Stimulated activated CD8-positive, alpha-beta memory T cell treated with anti-CD3 and anti-CD28 coated beads, Interleukin-7, amount 100 ng/mL, for 1 hour (primary cell): ENCODE results near the gene LRRC75A.
A peak's percentile ranks its signal among the peaks of the same experiment; 100 is the strongest.
"Not testable (repeated sequence)": the region's sequence is repeated elsewhere in the genome, so short reads cannot be mapped to it uniquely, and the experiment has no call there.

Source experiments
- DNase-seq, 2 donors: peaks; one replicate each; pipeline ENCODE4 v3.0.0-alpha.2; 2020; ENCODE audit warnings: low read depth in 2 of 2

LRRC75A gene, protein sequence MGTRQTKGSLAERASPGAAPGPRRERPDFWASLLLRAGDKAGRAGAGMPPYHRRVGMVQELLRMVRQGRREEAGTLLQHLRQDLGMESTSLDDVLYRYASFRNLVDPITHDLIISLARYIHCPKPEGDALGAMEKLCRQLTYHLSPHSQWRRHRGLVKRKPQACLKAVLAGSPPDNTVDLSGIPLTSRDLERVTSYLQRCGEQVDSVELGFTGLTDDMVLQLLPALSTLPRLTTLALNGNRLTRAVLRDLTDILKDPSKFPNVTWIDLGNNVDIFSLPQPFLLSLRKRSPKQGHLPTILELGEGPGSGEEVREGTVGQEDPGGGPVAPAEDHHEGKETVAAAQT

GRCh38 chr17:16491703-16492612 lies at the start of gene LRRC75A:
LRRC75A (minus strand) TSS chr17:16492193; CDS start chr17:16491990, 203 bp downstream.
- DNase-seq, result peak; percentile 13

DNA sequence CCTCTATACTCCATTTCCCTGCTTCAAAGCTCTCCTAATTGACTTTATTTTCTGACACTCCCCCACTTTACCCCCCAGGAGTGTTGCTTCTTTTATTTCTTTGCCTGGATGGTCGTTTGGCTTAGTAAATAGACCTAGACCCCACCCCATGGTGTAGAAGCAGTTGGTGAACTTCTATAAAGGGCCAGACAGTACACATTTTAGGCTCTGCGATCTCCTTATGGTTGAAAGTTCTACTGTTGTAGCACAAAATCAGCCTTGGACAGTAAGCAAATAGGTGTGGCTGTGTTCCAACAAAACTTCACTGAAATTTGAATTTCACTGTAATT lies 45.1 kb upstream of the LRRC75A start:
- no peak for DNase-seq

DNA sequence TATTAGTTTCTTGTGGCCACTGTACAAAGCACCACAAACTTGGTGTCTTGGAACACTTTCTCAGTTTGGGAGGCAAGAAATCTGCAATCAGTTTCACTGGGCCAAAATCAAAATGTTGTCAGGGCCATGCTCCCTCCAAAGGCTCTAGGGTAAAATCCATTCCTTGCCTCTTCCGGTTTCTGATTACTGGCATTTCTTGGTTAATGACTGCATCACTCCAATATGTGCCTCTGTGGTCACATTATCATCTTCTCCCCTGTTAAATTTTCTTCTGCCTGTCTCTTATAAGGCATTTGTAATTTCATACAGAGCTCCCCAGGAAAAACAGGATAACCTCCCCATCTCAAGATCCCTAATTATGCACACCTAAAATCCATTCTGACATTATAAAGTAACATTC lies 42.2 kb upstream of the LRRC75A start:
- no peak for DNase-seq

GRCh38 chr17:16529906-16530305 lies 37.9 kb upstream of the LRRC75A start:
- DNase-seq, result no peak

- DNase-seq, result no peak
Measured at GRCh38 chr17:16527298-16527697, 35.3 kb upstream of the LRRC75A start.

- DNase-seq, result not testable (repeated sequence)
Measured at GRCh38 chr17:16525556-16525955, 33.6 kb upstream of the LRRC75A start.

GRCh38 chr17:16521070-16521727 lies 29.2 kb upstream of the LRRC75A start:
- DNase-seq, result peak in 1 of 2 donors; percentile 30

DNA sequence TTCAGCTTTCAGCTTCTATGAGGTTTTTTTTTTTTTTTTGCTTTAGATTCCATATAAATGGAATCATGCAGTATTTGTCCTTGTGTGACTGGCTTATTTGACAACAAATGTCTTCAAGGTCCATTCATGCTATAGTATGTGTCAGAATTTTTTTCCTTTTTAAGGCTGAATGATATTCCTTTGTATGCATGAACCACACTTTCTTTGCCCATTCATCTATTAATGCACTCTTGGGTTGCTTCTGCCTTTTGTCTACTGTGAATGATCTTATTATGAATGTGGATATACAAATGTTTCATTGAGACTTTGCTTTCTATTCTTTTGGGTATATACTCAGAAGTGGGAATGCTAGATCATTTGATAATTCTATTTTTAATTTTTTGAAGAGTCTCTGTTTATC lies 27.0 kb upstream of the LRRC75A start:
- no peak for DNase-seq

GRCh38 chr17:16517477-16517876 lies 25.5 kb upstream of the LRRC75A start:
- no peak for DNase-seq

DNA sequence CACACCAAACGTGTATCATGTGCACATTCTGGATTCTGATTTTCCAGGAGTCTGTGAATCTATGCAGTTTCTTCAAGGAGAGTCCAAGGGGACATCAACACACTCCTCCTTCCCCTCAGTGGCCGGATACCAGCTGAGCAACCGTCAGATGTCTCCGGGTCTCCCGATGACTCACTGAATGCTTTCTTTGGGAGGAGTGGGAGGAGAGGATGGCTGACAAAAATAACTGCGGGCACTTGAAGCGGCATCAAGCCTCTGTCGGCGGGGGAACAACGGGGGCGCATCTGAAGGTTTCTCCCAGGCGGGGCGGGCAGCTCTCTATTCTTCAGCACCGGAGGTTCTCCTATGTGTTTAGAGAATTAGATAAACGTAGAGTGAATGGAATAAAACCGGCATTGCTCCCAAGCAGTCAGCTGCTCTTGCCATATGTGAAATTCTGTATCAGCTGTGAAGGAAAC lies 24.6 kb upstream of the LRRC75A start:
- no peak for DNase-seq

GRCh38 chr17:16515933-16516332 lies 23.9 kb upstream of the LRRC75A start:
- no peak for DNase-seq

DNA sequence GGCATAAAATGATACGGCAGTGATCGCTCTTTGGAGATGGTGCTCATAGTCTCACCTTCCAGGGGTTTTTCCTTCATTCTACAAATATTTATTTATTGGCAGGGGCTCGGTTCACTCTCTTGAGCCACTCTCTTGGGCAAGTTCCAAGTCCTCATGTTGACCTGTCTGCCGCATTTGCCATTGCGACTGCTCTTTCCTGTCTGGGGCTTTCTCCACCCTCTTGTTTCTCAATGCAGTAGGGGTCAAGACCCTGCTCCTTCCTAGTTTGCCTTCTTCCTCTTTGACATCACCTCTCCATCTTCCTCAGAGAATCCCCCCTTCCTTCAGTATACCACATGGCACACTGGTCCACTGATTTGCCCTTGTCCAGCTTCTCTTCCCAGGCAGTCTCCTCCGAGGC lies 21.9 kb upstream of the LRRC75A start:
- no peak for DNase-seq

DNA sequence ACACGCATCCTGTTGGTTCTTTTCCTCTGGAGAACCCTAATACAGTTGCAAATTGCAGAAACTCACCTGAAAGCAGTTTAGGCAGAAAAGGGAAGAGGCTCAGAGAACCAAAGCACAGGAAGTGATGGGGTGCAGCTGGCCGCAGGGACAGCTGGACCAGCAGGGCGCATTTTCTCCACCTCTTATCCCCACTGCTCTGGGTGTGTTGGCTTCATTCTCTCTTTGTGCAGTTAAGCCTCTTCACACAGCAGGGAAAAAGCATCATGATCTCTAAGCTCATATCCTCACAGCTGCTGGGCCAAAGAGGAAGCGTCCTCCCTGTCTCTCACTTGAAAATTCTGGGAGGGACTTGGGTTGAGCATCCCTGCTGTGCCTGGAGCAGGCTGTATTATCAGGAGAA lies 20.0 kb upstream of the LRRC75A start:
- DNase-seq, result no peak

GRCh38 chr17:16511593-16511992 lies 19.6 kb upstream of the LRRC75A start:
- no peak for DNase-seq

GRCh38 chr17:16507918-16508533 lies 16.0 kb upstream of the LRRC75A start:
- DNase-seq, result no peak

DNA sequence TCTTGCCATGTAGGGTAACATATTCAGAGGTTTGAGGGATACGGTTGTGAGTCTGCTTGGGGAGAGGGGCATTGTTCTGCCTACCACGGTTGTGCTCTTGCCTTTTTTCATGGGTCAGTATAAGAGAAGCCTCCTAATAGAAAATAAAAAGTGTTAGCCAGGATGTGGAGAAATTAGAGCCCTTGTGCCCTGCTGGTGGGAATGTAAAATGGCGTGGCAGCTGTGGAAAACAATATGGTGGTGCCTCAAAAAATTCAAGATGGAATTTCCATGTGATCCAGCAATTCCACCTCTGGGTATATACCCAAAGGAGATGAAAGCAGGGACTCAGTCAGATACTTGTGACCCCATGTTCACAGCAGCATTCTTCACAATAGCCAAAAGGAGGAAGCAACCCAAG lies 14.2 kb upstream of the LRRC75A start:
- no peak for DNase-seq

GRCh38 chr17:16504984-16505383 lies 13.0 kb upstream of the LRRC75A start:
- DNase-seq, result no peak

GRCh38 chr17:16496820-16497489 lies 5.0 kb upstream of the LRRC75A start:
- no peak for DNase-seq

GRCh38 chr17:16495980-16496819 lies 4.2 kb upstream of the LRRC75A start:
- DNase-seq, result no peak

DNA sequence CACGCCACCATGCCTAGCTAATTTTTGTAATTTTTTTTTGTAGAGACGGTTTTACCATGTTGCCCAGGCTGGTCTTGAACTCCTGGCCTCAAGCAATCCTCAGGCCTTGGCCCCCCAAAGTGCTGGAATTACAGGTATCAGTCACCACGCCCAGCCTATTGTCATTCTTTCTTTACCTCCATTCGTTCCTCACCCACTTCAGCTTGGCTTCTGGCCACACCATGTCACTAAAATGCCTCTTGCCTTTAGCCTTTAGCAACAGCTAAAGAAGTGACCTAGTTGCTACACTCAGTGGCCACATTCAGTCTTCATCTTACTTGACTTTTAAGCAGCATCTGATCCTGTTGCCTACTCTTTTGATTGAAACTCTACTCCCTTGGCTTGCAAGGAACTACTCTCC lies 3.6 kb upstream of the LRRC75A start:
- no peak for DNase-seq
